ENCODE data around the gene RDH12.

GRCh38 chr14:67759916-67760315 lies 58.2 kb downstream of the RDH12 start:
- TF ChIP-seq POLR2A (IDR thresholded peaks at IDR 0.05): no peak
- no peak for TF ChIP-seq CTCF (IDR thresholded peaks at IDR 0.05)

All from uterus (tissue), 2 donors.